Panc1 (cell line): ENCODE results near the gene DUOXA1.

Source experiments
- CTCF ChIP-seq: fragments of 450-650 bp; IDR thresholded peaks from 2 replicates; pipeline ENCODE4 v1.5.1; 2017; ENCODE audit warnings: mild to moderate bottlenecking
- POLR2AphosphoS5 ChIP-seq: IDR thresholded peaks from 2 replicates; pipeline ENCODE4 v1.6.1; 2012; ENCODE audit warnings: mild to moderate bottlenecking, low read depth, low read length, moderate library complexity

- 0 out of 2 replicates have a peak, but pooled peaks have one; percentile 25 for TF ChIP-seq POLR2AphosphoS5
- peak; percentile 94 for TF ChIP-seq CTCF
These were observed 33.3 kb upstream of the DUOXA1 start for GRCh38 chr15:45162771-45163507.
